HL-60/S4 (cell line): ENCODE measurements around the gene EIF3M.

ENCODE experiments used
- in situ Hi-C: fragments of 300-500 bp; cut with MboI; formaldehyde crosslinking; loops from 2 replicates; pipeline ENCODE4 v1.14.3; 2022; ENCODE audit warnings: low sequenced_read_pairs

The EIF3M gene

DNA sequence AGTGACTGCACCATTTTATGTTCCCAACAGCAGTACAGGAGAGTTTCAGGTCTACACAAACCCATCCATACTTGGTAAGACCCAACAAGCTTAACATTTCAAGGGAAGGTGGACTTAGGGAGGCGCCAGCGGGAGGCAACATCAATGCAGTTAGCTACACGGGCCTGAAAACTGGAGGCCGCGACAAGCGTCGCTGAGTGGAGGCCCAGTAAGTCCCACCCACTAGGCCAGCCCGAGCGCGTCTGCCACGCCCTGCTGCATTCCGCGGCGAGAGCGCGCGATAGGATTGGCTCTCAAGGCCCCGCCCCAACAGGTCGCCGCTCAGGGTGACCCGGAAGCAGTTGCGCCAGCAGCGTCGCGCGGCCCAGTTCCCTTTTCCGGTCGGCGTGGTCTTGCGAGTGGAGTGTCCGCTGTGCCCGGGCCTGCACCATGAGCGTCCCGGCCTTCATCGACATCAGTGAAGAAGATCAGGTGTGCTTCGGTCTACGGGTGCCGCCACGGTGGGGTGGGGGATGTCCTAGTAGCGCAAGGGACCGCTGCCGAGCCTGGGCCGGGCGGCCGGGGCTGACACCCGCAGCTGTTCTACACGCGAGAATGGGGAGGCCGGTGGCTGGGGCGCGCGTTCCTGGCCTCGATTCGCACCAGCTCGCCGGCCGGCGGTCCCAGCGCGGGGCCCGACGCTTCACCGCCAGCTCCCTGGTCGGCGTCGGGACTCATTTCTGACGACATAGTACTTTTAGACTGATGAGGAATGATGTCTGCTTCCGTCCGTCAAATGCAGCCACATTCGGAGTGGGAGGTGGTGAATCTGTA lies at the start of gene EIF3M:
Gene EIF3M, plus strand, starts transcription at position 373 of the 813 bp plus-strand sequence. Its CDS starts 57 bp downstream, at position 430.
- in situ Hi-C loops: no loop called here

DNA sequence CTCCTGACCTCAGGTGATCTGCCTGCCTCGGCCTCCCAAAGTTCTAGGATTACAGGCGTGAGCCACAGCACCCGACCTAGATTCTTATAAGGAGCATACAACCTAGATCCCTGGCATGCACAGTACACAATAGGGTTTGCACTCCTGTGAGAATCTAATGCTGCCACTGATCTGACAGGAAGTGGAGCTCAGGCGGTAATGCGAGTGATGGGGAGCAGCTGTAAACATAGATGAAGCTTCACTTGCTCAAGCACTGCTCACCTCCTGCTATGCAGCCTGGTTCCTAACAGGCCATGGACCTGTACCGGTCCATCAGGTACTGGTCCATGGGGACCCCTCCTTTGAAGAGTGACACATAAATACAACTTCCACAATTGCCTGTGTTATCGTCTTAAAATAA lies 44.8 kb upstream of the EIF3M start:
- in situ Hi-C loops: no loop called here

DNA sequence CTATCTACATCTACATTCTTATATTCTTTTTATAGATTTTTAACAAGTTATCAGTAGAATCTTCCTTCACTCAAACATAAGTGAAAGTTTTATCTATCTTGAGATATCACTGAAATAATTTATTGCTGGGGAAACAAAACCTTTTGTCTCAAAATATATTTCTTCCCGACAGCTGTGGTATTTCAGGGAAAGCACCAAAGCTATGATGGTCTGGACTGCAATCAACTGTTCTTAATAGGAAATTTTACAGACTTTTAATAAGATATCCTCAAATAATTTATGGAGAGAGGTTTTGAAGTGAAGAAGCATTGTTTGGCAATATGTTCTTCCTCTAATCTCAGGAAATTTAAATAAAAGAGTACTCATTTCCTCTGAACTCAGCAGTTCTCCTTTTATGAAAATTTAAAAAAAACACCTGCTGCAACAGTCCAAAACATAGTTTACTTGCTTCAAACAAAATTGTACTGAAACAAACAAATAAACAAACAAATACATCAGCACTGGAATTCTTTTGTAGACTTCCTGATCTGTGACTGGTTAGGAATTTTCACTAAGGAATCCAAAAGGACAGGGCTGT lies 33.9 kb upstream of the EIF3M start:
- in situ Hi-C loops: no loop called here

DNA sequence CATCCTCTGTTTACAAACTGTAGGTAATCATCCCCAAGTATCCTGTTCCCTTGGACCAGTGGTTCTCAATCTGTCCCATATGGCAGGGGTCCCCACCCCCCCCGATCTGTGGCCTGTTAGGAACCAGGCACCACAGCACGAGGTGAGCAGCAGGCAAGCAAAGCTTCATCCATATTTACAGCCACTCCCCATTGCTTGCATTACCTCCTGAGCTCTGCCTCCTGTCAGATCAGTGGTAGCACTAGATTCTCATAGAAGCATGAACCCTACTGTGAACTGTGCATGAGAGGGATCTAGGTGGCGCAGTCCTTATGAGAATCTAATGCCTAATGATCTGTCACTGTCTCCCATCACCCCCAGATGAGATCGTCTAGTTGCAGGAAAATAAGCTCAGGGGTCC lies 33.4 kb upstream of the EIF3M start:
- in situ Hi-C loops: no loop called here

DNA sequence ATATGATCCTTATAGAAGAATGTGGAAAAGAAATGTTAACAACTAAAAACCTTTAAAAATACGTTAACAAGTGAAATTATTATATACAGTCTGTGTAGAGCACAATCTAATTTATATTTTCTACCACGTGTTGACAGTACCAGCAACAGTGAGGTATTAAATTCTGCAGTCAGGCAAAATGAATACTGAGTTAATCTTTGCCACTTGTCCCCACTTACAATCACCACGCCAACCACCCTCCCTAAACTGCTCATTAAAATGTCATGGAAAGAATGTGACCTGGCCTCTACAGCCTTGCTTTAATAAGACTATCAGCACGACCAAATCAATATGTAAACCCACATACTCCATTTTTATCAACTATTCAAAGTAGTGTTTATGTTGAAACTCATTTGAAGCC lies 28.5 kb upstream of the EIF3M start:
- in situ Hi-C loops: no loop called here

DNA sequence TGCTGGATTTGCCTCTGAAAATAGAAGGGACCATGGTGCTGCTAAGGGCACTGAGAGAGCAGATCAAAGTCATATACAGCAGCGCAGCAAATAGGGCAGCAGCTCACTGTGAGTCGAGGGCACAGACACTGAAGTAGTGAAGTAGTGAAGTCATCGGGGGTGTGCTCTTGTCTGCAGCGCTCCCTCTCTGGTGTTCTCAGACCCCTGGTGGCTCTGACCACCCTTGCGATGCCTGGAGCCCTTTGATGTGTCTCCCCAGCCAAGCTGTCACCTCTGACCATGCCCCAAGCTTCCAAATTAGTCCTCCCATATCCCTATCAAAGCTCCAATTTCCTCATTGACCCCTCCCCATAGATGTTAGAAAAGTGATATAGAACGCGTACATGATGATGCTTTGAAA lies 27.7 kb upstream of the EIF3M start:
- in situ Hi-C loops: no loop called here

DNA sequence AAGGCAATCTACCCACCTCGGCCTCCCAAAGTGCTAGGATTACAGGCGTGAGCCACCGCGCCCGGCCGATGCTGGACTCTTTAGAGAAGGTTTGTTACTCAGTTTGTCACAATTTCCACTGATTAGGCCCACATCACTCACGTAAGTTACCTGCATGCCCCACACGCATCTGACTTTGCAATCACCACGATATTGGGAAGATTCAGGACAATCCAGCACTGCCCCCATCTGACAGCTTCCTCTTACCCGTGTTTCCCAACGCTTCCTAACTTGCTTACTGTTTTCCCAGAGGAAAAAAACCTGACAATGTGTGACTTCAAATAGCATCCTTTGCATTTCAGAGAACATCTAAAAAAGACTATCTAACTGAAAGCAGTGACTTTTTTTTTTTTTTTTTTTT lies 21.8 kb upstream of the EIF3M start:
- in situ Hi-C loops: no loop called here

DNA sequence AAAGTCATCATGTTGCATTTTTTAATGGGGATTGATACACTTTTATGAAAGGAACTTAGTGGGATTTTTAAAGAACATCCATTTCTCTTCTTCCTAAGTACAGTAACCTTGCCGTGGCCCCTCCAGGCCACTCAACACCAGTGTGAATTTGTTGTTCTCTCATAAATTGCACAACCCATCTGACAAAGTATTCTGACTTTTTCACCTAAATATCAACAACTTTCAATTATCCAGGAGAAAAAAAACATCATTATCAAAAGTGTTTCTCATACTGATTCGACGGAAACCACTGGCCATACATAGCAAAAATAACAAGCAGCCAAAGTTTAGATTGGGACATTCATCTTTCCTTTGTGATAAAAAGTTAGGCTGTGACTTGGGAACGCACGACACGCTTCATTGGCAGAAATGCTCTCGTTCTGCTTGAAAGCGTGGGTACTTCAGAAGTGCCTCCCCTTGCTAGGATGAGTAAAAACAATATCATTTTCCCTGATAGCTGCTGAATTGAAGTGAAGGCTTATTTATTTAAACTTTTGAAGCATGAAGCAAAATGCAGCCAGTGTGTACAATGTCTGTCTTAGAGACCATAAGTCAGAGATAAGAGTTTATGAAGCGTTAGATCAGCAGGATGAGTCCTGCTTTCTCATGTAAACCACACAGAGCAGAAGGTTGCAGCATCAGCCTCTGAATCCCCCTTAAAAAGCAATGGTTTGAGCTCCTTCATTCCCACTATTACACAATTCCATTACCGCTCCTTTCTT lies 20.6 kb upstream of the EIF3M start:
- in situ Hi-C loops: no loop called here

DNA sequence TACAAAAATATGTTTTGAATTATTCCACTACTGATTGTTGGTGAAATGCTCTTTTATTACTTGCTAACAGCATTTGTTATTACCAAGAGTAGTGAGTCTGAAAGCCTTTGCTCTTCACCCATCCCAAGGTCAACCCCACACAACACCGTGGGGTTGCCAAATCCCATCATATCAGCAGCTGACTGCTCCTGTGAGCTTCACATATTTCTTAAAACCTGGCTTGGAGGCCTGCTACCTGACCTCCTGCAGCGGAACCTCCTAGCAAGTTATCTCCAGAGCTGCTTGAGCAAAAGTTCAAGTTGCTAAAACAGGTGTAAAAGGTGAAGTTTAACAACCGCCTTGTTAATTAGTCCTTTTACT lies 20.1 kb upstream of the EIF3M start:
- in situ Hi-C loops: no loop called here

DNA sequence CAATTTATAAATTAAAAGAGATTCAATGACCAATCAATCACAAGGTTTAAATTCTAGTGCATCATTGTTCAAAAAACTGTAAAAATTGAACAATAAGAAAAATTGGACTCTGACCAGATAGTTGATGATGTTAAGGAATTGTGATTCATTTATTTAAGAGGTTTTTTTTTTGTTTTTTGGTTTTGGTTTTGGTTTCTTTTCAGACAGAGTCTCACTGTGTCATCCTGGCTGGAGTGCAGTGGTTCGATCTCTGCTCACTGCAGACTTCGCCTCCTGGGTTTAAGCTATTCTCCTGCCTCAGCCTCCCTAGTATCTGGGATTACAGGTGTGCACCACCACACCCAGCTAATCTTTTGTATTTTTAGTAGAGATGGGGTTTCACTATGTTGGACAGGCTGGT lies 17.1 kb upstream of the EIF3M start:
- in situ Hi-C loops: no loop called here

DNA sequence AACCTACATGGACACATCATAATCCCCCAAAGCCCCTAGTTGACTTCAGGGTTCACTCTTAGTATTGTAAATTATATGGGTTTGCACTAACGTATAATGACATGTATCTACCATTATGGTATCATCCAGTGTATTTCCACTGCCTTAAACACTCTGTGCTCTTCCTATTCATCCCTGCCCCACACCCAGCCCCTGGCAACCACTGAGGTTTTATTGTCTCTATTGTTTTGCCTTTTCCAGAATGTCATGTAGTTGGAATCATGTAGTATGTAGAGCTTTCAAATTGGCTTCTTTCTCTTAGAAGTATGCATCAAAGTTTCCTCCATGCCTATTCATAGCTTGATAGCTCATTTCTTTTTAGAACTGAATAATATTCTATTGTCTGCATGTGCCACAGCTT lies 16.5 kb upstream of the EIF3M start:
- in situ Hi-C loops: no loop called here

DNA sequence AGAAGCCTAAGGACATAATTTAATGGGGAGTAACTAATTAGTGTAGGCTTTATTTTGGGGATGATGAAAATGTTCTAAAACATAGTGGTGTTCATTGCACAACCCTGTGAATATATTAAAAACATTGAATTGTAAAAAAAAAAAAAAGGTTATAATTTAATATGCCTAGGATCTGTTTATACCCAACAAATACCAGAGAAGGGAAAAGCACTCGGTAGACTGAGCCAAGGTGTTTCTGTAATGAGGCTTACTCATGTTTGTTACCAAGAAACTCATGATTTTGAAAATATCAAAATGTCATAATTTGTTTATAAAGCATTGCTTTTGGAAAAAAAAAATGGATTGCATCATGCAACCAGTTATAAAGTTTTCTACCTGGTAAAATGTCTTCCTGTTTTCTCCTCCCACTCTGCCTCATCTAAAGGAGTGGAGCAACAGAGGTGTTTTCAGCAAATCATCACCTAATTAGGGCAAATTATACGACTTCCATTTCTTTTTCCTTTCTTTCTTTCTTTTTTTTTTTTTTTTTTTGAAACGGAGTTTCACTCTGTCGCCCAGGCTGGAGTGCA lies 14.2 kb upstream of the EIF3M start:
- in situ Hi-C loops: no loop called here

DNA sequence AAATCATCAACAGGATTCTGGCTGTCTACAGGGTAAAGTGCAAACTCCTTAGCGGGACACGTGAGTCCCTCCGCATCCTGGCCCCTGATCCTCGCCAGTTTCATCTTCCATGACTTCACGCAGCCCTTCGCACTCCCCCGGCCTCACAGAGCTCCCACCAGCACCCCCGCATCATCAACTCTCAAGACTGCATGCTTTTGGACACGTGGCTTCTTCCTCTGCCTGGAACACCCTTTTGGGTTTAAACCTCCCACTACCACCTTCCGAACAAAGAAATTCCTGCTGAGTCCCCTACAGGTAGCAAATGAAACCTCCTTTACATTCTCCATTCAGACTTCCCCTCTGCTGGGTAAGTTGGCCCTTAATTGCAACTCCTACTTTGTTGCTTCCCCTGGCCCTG lies 12.6 kb upstream of the EIF3M start:
- in situ Hi-C loops: no loop called here

DNA sequence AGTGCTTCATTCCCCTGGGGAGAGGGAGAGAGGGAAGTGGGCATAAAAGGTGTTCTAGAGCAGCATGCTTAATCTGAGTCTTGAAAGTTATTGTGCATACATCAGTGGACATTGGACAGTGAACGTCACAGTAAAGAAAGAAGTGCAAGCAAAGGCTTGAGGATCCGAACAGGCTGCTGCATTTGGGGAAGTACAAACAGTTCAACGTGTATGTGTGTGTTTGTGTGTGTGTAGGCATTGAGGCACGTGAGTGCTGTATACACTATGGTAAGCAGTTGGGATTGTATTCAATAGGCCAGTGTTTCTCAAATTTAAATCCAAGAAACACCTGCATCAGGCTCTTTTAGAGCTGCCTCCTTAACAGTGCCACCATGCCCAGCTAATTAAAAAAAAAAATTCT lies 10.4 kb upstream of the EIF3M start:
- in situ Hi-C loops: no loop called here

DNA sequence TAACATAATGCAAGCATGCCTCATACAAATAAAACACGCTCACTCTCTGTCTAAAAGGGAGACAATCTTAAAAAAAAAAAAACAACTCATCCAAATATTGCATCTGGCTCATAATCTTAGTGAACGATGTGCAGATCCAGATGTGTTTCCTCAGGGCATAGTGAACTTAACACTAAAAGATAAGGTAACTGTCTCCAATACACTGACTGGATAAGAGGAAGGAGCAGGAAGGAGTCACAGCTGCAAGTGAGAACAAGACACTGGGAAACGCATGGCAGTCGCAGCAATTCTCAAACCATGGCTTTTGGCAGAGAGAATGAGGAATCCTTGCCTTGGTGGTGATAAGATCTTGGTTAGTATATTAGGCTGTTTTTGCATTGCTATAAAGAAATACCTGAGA lies 9.2 kb upstream of the EIF3M start:
- in situ Hi-C loops: no loop called here

DNA sequence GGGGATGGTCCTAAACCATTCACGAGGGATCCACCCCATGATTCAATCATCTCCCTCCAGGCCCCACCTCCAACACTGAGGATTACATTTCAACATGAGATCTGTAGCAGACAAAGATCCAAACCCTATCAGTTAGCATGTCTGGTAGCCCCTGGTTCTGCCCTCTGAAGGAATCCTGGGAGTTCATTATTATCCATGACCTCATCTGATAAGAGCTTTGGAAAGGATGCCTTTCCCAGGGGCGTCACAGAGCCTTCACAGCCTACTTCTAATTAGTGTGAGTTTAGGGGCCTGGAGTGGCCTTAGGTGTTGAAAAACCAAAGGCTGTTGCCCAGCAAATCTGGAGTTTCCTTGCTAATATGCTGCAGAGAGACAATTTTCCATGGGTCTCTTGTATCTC lies 8.6 kb upstream of the EIF3M start:
- in situ Hi-C loops: no loop called here

DNA sequence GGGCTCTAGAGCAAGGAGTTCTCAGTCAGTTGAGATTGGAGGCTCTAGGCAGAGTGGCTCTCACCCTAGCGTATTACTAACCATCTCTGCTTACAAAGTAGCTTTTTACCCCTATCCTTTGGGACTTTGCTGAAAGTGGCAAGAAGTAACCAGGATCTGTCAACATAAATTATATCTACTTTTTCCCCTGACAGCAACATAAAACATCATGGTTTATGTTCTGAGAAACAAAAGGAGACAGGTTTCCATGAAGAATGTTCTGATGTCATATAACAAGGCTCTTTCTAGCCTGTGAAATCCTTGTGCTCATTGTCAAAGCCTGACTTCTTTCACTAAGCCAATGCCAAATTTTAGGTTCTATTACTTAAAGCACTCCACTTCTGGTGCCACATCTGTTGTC lies 7.2 kb upstream of the EIF3M start:
- in situ Hi-C loops: no loop called here

DNA sequence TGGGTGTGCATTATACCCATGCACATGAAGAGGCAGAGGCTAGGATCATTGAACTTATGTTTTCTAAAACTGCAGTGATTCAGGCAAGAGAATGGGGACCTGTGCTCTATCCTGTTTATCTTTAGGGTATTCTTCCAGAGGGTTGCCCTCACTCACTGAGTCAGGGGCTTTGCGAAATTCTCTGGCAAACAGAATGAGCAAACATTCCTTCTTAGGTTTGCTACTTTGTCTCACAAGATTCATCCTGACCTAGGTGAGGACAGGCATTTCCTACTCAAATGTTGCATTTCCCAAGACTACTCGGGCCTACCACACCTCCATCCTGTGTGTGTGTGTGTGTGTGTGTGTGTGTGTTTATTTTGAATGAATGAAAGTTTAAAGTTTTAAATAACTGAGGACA lies 2.7 kb upstream of the EIF3M start:
- in situ Hi-C loops: no loop called here

DNA sequence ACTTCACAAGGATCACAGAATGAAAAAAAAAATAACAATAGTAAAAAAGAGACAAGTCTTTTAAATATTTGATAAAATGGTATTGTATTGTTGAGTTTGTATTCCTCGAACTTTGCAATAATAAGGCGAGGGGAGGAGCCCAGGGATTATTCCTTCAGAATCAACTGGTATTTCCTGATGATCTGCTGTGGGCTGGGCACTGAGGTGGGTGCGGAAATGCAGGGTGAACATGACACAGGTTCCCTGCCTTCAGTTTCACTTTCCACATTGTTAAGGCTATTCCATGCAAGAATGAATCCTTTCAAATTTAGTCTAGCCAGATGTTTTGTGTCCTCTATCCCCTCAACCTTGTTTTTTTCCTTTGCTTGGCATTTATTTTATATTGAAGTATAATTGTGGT lies 2.1 kb upstream of the EIF3M start:
- in situ Hi-C loops: no loop called here

DNA sequence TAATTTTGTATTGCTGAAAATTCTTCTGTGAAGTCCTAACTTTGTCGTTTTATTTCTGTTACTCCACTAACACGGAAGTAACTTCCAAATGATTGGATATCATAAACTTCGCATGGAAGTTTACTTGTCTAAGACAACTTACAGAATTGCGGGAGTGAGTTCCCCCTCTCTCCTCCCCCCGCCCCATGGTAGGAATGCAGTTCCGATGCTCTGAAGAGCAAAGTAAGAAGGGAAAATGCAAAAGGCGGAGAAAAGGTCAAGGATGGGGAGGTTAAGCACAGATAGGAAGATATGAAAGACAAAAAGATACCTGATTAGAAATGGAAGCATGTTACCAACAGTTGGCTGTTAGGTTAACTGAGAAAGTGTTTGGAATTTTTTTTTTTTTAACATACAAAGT lies 1.3 kb downstream of the EIF3M start:
- in situ Hi-C loops: no loop called here

DNA sequence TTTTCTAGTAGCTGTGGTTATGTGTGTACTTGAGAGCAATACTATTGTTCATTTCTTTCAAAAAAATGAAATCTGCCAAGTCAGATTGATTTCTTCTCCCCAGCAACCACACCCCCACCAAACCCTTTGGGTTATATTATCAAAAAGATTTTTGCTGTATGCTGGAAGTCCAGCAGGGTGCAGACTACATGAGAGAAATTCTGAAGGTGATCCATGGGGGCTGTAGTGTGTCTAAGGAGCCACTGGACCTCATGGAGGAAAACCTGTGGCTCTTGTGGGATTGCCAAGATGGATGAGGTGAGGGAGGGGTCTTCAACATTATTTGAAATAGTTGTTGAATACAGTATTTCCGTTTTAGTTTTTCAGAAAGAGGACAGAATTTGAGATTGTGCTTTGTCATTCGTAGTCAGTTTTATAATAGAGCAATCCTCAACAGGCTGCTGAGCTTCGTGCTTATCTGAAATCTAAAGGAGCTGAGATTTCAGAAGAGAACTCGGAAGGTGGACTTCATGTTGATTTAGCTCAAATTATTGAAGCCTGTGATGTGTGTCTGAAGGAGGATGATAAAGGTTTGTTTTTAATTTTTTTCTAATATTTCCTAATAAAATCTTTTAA lies 3.1 kb downstream of the EIF3M start:
- in situ Hi-C loops: no loop called here
